D721Med (cell line): ENCODE measurements around the gene RELCH.
A peak's percentile ranks its signal among the peaks of the same experiment; 100 is the strongest.

Source experiments
- DNase-seq: peaks from one replicate; pipeline ENCODE4 v3.0.0; 2011; ENCODE audit warnings: low spot score; ENCODE audit not compliant: insufficient read length
- FAIRE-seq: peaks from 2 replicates; lab custom pipeline; 2011; peaks lifted over from hg19 to GRCh38; lab: Jason Lieb, UNC
- CTCF ChIP-seq: IDR thresholded peaks from 2 replicates; pipeline ENCODE4 v1.5.1; 2012; ENCODE audit warnings: mild to moderate bottlenecking, control low read depth; ENCODE audit not compliant: insufficient read depth; ENCODE audit errors: missing control alignments

RELCH gene

GRCh38 chr18:62318228-62319180, 131.4 kb downstream of the RELCH start:
- TF ChIP-seq CTCF = no peak
- no peak for FAIRE-seq
- DNase-seq = no peak

- FAIRE-seq = no peak
- no peak for DNase-seq
- TF ChIP-seq CTCF = no peak
Observed at GRCh38 chr18:62321201-62321600, 134.1 kb downstream of the RELCH start.

- no peak for DNase-seq
- TF ChIP-seq CTCF = no peak
- no peak for FAIRE-seq
Observed at GRCh38 chr18:62323483-62324180, 136.6 kb downstream of the RELCH start.

GRCh38 chr18:62324181-62324828, 137.2 kb downstream of the RELCH start:
- FAIRE-seq (no peak), DNase-seq (no peak)
- TF ChIP-seq CTCF = no peak

GRCh38 chr18:62324917-62325805, 138.1 kb downstream of the RELCH start, which contains the start of gene TNFRSF11A:
TNFRSF11A (plus strand) TSS chr18:62325310; CDS start chr18:62325353, 43 bp downstream.
- FAIRE-seq (no peak), DNase-seq (peak; percentile 86)

More at GRCh38 chr18:62324917-62325805, 138.1 kb downstream of the RELCH start, which contains the start of gene TNFRSF11A:
- TF ChIP-seq CTCF = no peak
